NT2/D1 (cell line): ENCODE data around the gene RAB3C.

Experiments
- SUZ12 ChIP-seq: IDR thresholded peaks from 2 replicates; pipeline ENCODE4 v1.6.1; 2011; ENCODE audit not compliant: insufficient read length, insufficient read depth; ENCODE audit errors: extremely low read depth
- YY1 ChIP-seq: IDR thresholded peaks from 2 replicates; pipeline ENCODE4 v1.6.1; 2011; ENCODE audit not compliant: insufficient read length, insufficient read depth

DNA sequence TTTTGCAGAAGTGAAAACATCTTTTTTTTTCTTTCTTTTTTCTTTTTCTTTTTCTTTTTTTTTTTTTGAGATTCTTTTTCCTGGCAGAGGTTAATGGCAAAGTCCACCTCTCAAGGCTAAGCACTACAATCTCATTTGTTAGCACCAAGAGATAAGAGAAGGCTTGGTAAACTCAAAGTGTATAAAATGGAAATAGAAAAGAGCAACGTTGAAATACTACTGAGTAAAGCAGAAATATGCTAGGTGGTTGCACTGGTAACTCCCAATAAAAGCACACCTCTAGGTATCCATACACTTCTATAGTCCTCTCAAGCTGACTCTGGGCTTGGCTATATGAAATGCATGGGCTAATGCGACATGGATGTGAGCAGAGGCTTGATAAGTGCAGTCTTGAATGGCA lies 188.9 kb downstream of the RAB3C start:
- no peak for TF ChIP-seq SUZ12
- no peak for TF ChIP-seq YY1
